GM13976 (cell line): ENCODE data around the gene KCP.

Experiments
- DNase-seq: peaks from one replicate; pipeline ENCODE4 v3.0.0; 2012; ENCODE audit warnings: low spot score
- in situ Hi-C: fragments of 300-500 bp; cut with MboI; formaldehyde crosslinking; loops from one replicate; pipeline ENCODE4 v1.12.0; 2022; ENCODE audit warnings: low sequenced_read_pairs, mixed read lengths, inconsistent platforms; ENCODE audit not compliant: unreplicated experiment
- TF ChIP-seq, protein P1 (sequence below): IDR thresholded peaks from 2 replicates; pipeline ENCODE4 v1.5.1; 2012; ENCODE audit warnings: borderline replicate concordance, mild to moderate bottlenecking; ENCODE audit not compliant: insufficient read depth; ENCODE audit errors: extremely low read depth, missing control alignments, control extremely low read depth

KCP gene

DNA sequence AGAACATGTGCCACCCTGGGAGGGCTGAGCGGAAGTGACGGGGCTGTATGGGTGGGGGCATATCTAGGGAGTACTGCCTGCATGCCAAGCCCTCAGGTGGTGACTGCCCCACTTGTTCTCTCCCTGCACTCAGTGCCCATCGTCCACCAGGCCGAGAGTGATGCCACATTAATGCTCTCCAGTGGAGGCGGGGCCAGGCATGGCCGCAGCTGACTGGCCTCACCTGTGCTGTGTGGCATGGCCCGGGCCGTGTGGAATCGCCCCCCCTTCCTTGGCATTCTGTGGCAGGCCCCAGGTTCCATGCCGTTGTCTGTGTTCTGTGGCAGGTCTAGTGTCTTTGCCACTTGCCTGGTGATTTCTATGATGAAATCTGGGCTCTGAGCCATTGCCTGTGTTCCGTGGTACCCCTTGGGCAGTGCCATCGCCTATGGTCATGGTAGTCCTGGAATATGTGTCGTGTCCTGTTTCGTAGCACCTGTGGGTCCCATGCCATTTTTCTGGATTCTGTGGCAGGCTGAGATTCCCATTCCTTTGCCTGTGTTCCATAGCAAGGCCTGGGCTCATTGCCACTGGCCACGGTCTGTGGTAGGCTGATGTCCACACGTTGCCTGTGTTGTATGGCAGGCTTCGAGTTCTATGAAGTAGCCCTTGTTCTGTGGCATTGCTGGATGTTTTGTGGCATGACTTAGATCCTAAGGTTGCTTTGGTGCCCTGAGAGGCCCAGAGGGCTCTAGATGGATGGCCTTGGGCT, 71.4 kb downstream of the KCP start:
- TF ChIP-seq, protein P1, sequence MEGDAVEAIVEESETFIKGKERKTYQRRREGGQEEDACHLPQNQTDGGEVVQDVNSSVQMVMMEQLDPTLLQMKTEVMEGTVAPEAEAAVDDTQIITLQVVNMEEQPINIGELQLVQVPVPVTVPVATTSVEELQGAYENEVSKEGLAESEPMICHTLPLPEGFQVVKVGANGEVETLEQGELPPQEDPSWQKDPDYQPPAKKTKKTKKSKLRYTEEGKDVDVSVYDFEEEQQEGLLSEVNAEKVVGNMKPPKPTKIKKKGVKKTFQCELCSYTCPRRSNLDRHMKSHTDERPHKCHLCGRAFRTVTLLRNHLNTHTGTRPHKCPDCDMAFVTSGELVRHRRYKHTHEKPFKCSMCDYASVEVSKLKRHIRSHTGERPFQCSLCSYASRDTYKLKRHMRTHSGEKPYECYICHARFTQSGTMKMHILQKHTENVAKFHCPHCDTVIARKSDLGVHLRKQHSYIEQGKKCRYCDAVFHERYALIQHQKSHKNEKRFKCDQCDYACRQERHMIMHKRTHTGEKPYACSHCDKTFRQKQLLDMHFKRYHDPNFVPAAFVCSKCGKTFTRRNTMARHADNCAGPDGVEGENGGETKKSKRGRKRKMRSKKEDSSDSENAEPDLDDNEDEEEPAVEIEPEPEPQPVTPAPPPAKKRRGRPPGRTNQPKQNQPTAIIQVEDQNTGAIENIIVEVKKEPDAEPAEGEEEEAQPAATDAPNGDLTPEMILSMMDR: no peak
- in situ Hi-C loops: no loop called here
- no peak for DNase-seq

DNA sequence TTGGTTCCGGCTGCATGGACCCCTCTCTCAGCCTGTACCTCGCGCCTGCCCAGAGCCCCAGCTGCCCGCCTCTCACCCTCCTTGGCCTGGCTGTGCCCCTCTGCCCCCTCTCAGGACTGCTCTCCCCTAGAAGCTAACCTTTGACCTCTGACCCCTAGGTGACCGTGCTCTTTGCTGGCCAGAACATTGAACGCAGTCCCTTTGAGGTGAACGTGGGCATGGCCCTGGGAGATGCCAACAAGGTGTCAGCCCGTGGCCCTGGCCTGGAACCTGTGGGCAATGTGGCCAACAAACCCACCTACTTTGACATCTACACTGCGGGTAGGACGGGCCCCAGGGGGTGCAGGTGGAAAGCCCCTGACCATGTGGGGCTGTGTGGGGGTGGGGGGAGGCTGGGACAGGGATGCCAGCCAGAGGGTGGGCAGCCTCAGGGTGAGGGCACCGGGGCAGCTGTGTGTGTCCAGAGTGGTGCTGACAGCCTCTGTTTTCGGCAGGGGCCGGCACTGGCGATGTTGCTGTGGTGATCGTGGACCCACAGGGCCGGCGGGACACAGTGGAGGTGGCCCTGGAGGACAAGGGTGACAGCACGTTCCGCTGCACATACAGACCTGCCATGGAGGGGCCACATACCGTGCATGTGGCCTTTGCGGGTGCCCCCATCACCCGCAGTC, 72.3 kb downstream of the KCP start:
- DNase-seq: no peak
- in situ Hi-C loops: no loop called here
- TF ChIP-seq, protein P1: no peak

- in situ Hi-C loops: no loop called here
- TF ChIP-seq, protein P1: no peak
- peak; percentile 23 for DNase-seq
Measured at GRCh38 chr7:128837521-128837921, 73.0 kb downstream of the KCP start.

- DNase-seq: peak; percentile 27
- in situ Hi-C loops: no loop called here
- TF ChIP-seq, protein P1: no peak
Measured at GRCh38 chr7:128836729-128837348, 73.7 kb downstream of the KCP start.

DNA sequence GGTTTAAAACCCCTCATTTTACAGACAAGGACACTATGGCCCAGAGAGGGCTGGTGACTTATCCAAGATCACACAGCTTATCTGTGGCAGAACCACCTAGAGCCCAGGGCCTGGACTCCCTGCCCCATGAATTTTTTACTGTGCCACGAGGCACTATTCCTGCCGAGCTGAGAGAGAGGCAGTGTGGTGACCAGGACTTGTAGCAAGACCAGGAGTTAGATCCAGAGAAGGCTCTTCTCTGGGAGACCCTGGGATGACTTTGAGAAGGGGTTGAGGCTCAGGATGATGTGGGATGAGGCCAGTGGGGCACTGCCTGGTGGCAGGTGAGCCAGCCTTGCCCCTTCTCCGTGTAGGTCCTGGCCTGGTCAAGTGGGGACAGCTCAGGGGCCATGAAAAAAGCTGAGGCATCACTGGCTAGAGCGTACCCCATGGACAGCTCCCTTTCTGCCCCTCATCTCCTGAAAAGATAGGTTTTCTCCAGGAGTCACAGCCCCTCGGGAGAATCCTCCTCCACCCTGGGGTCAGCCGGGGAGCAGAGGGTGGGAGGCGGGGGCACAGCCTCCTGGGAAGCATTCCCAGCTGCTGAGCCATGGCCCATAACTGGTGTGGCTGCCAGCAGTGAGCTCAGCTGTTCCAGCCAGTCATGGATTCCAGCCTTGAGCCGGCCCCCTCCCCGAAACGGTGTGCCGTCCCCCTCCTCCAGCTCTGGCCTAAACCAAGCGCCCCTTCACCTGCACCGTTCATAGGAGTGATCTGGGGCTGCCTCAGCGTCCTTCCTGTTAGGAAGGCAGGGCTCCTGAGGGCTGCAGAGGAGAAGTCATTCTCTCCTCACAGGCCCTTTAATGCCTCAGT, 74.5 kb downstream of the KCP start:
- peak; percentile 25 for DNase-seq
- TF ChIP-seq, protein P1: no peak
- in situ Hi-C loops: no loop called here

DNA sequence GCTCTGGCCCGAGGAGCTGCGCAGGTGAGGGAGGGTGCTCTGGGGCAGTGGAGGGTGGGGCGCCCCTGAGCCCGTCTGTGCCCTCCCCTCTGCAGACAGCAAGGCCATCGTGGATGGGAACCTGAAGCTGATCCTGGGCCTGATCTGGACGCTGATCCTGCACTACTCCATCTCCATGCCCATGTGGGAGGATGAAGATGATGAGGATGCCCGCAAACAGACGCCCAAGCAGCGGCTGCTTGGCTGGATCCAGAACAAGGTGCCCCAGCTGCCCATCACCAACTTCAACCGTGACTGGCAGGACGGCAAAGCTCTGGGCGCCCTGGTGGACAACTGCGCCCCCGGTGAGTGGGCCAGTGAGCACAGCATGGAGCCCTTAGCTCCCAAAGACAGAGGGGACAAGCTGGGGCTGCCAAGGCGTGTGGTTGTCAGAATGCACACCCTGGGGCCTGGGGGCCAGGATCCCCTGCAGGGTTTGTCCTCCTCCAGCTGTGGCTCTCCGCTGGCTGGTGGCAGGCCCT, 75.2 kb downstream of the KCP start:
- in situ Hi-C loops: no loop called here
- TF ChIP-seq, protein P1: no peak
- no peak for DNase-seq
